DOHH2 (cell line): ENCODE measurements around the gene LIFR.

Experiments used
- EZH2phosphoT487 ChIP-seq: fragments of 200-600 bp; sonication (generic); IDR thresholded peaks from 2 replicates; pipeline ENCODE4 v1.6.1; 2017; ENCODE audit warnings: borderline replicate concordance, mild to moderate bottlenecking, antibody characterized with exemption, low read length, moderate library complexity, mixed read lengths
- TF ChIP-seq, protein P1 (sequence below): fragments of 200-600 bp; sonication (generic); IDR thresholded peaks from one replicate; pipeline ENCODE4 v1.5.1; 2014; ENCODE audit warnings: antibody characterized with exemption, mild to moderate bottlenecking, low read depth, low read length; ENCODE audit not compliant: poor library complexity, severe bottlenecking

GRCh38 chr5:38518341-38518740 lies 38.1 kb downstream of the LIFR start:
- TF ChIP-seq, protein P1, sequence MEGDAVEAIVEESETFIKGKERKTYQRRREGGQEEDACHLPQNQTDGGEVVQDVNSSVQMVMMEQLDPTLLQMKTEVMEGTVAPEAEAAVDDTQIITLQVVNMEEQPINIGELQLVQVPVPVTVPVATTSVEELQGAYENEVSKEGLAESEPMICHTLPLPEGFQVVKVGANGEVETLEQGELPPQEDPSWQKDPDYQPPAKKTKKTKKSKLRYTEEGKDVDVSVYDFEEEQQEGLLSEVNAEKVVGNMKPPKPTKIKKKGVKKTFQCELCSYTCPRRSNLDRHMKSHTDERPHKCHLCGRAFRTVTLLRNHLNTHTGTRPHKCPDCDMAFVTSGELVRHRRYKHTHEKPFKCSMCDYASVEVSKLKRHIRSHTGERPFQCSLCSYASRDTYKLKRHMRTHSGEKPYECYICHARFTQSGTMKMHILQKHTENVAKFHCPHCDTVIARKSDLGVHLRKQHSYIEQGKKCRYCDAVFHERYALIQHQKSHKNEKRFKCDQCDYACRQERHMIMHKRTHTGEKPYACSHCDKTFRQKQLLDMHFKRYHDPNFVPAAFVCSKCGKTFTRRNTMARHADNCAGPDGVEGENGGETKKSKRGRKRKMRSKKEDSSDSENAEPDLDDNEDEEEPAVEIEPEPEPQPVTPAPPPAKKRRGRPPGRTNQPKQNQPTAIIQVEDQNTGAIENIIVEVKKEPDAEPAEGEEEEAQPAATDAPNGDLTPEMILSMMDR: no peak
- no peak for TF ChIP-seq EZH2phosphoT487
